ENCODE results near the gene MRPS25.

The MRPS25 gene

GRCh38 chr3:15108869-15109268, 43.8 kb upstream of the MRPS25 start:
- no peaks in the 10 kb centered on the region for H3K9me3 ChIP-seq (ENCODE audit: control insufficient read depth, insufficient read depth, low read depth, low read length)
- no peak overlapping the region for H3K4me3 ChIP-seq (ENCODE audit: low read depth, low read length)
- no peak overlapping the region for H3K27ac ChIP-seq (ENCODE audit: extremely low read depth, low read depth, low read length)
- CTCF ChIA-PET, result interaction anchor here (0.6 to 3.1 kb wide), 31 partner anchors 10 to 1069 kb away, joined by 3 to 36 read pairs (median 4); partner anchors contain the start of genes CAPN7 and MRPS25
- no peaks in the 10 kb centered on the region for H3K36me3 ChIP-seq (ENCODE audit: control insufficient read depth in 2 of 2, insufficient read depth in 1 of 2, low read length in 2 of 2)
- H3K4me1 ChIP-seq (ENCODE audit: control insufficient read depth, insufficient read depth, low read length), result no peaks in the 10 kb centered on the region
- POLR2A ChIA-PET, result interaction anchor here (0.6 to 0.8 kb wide), 2 partner anchors 8 to 98 kb away, joined by 3 read pairs; no protein-coding TSS in a partner anchor
- 0 out of 2 replicates have a peak, but pooled peaks have one; percentile 19 for TF ChIP-seq ZNF335 (tag by site-specific recombination; conservative IDR thresholded peaks at IDR 0.05)
- TF ChIP-seq ZNF398 (tag by site-specific recombination; IDR thresholded peaks at IDR 0.05), result no peak

- no peak overlapping the region for H3K4me3 ChIP-seq (ENCODE audit: low read depth, low read length)
- ChIA-PET CTCF (interaction anchor here (0.6 to 3.1 kb wide), 33 partner anchors 10 to 913 kb away, joined by 3 to 36 read pairs (median 4); partner anchors contain the start of genes CAPN7 and MRPS25), POLR2A (interaction anchor here (0.8 kb wide), 2 partner anchors 9 to 99 kb away, joined by 3 read pairs; partner anchors contain the start of gene RBSN)
- H3K4me1 ChIP-seq (ENCODE audit: control insufficient read depth, insufficient read depth, low read length), result no peaks in the 10 kb centered on the region
- no peak overlapping the region for H3K27ac ChIP-seq (ENCODE audit: extremely low read depth, low read depth, low read length)
- no peaks in the 10 kb centered on the region for H3K9me3 ChIP-seq (ENCODE audit: control insufficient read depth, insufficient read depth, low read depth, low read length)
- no peaks in the 10 kb centered on the region for H3K36me3 ChIP-seq (ENCODE audit: control insufficient read depth in 2 of 2, insufficient read depth in 1 of 2, low read length in 2 of 2)
- TF ChIP-seq ZNF654 (tag by site-specific recombination; IDR thresholded peaks at IDR 0.05; ENCODE audit: low read depth), result peak; percentile 88
- TF ChIP-seq, protein P1, sequence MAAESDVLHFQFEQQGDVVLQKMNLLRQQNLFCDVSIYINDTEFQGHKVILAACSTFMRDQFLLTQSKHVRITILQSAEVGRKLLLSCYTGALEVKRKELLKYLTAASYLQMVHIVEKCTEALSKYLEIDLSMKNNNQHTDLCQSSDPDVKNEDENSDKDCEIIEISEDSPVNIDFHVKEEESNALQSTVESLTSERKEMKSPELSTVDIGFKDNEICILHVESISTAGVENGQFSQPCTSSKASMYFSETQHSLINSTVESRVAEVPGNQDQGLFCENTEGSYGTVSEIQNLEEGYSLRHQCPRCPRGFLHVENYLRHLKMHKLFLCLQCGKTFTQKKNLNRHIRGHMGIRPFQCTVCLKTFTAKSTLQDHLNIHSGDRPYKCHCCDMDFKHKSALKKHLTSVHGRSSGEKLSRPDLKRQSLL (tag by site-specific recombination; IDR thresholded peaks at IDR 0.05), result no peak
- TF ChIP-seq, protein P2, sequence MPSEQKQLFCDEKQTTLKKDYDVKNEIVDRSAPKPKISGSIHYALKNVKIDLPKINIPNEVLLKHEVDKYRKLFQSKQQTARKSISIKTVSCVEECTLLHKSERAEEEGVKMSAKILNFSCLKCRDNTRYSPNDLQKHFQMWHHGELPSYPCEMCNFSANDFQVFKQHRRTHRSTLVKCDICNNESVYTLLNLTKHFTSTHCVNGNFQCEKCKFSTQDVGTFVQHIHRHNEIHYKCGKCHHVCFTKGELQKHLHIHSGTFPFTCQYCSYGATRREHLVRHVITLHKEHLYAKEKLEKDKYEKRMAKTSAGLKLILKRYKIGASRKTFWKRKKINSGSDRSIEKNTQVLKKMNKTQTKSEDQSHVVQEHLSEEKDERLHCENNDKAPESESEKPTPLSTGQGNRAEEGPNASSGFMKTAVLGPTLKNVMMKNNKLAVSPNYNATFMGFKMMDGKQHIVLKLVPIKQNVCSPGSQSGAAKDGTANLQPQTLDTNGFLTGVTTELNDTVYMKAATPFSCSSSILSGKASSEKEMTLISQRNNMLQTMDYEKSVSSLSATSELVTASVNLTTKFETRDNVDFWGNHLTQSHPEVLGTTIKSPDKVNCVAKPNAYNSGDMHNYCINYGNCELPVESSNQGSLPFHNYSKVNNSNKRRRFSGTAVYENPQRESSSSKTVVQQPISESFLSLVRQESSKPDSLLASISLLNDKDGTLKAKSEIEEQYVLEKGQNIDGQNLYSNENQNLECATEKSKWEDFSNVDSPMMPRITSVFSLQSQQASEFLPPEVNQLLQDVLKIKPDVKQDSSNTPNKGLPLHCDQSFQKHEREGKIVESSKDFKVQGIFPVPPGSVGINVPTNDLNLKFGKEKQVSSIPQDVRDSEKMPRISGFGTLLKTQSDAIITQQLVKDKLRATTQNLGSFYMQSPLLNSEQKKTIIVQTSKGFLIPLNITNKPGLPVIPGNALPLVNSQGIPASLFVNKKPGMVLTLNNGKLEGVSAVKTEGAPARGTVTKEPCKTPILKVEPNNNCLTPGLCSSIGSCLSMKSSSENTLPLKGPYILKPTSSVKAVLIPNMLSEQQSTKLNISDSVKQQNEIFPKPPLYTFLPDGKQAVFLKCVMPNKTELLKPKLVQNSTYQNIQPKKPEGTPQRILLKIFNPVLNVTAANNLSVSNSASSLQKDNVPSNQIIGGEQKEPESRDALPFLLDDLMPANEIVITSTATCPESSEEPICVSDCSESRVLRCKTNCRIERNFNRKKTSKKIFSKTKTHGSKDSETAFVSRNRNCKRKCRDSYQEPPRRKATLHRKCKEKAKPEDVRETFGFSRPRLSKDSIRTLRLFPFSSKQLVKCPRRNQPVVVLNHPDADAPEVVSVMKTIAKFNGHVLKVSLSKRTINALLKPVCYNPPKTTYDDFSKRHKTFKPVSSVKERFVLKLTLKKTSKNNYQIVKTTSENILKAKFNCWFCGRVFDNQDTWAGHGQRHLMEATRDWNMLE (tag by site-specific recombination; conservative IDR thresholded peaks at IDR 0.05; ENCODE audit: low read depth), result no peak
- no peak for TF ChIP-seq ZNF146 (tag by site-specific recombination; IDR thresholded peaks at IDR 0.05)
- 0 out of 2 replicates have a peak, but pooled peaks have one; percentile 20 for TF ChIP-seq SP7 (tag by site-specific recombination; IDR thresholded peaks at IDR 0.05)
- no peak for TF ChIP-seq ZNF548 (tag by site-specific recombination; IDR thresholded peaks at IDR 0.05)
- TF ChIP-seq, protein P3, sequence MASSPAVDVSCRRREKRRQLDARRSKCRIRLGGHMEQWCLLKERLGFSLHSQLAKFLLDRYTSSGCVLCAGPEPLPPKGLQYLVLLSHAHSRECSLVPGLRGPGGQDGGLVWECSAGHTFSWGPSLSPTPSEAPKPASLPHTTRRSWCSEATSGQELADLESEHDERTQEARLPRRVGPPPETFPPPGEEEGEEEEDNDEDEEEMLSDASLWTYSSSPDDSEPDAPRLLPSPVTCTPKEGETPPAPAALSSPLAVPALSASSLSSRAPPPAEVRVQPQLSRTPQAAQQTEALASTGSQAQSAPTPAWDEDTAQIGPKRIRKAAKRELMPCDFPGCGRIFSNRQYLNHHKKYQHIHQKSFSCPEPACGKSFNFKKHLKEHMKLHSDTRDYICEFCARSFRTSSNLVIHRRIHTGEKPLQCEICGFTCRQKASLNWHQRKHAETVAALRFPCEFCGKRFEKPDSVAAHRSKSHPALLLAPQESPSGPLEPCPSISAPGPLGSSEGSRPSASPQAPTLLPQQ (tag by site-specific recombination; IDR thresholded peaks at IDR 0.05), result peak; percentile 86
- peak; percentile 75 for TF ChIP-seq ZIC2 (tag by site-specific recombination; IDR thresholded peaks at IDR 0.05)
- peak; percentile 36; the same call in 1 of the 2 replicates for TF ChIP-seq ZBTB7A (tag by site-specific recombination; IDR thresholded peaks at IDR 0.05; ENCODE audit: low read depth)
- peak; percentile 25; the same call in 1 of the 2 replicates for TF ChIP-seq ZNF16 (tag by site-specific recombination; IDR thresholded peaks at IDR 0.05; ENCODE audit: low read depth)
- peak; percentile 98 for TF ChIP-seq ZNF600 (tag by site-specific recombination; IDR thresholded peaks at IDR 0.05)
- peak; percentile 85 for TF ChIP-seq PATZ1 (tag by site-specific recombination; IDR thresholded peaks at IDR 0.05)
- TF ChIP-seq GLIS2 (tag by site-specific recombination; IDR thresholded peaks at IDR 0.05), result peak; percentile 81
- TF ChIP-seq, protein P4, sequence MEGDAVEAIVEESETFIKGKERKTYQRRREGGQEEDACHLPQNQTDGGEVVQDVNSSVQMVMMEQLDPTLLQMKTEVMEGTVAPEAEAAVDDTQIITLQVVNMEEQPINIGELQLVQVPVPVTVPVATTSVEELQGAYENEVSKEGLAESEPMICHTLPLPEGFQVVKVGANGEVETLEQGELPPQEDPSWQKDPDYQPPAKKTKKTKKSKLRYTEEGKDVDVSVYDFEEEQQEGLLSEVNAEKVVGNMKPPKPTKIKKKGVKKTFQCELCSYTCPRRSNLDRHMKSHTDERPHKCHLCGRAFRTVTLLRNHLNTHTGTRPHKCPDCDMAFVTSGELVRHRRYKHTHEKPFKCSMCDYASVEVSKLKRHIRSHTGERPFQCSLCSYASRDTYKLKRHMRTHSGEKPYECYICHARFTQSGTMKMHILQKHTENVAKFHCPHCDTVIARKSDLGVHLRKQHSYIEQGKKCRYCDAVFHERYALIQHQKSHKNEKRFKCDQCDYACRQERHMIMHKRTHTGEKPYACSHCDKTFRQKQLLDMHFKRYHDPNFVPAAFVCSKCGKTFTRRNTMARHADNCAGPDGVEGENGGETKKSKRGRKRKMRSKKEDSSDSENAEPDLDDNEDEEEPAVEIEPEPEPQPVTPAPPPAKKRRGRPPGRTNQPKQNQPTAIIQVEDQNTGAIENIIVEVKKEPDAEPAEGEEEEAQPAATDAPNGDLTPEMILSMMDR (tag by site-specific recombination; IDR thresholded peaks at IDR 0.05), result peak; percentile 81
- TF ChIP-seq ZSCAN30 (tag by site-specific recombination; IDR thresholded peaks at IDR 0.05), result 0 out of 2 replicates have a peak, but pooled peaks have one; percentile 31
- TF ChIP-seq ZFP69B (tag by site-specific recombination; IDR thresholded peaks at IDR 0.05), result peak; percentile 77
These were observed 43.0 kb upstream of the MRPS25 start for GRCh38 chr3:15108082-15108545.

All from HEK293 (cell line).